Dermis microvascular lymphatic vessel endothelial cell (primary cell): ENCODE data around the gene ZC3H12D. TPM values are rescaled to one million over a fixed set of nuclear protein-coding genes. Genes with fewer than 3 reads are reported as not detected.
"Not testable (repeated sequence)": the region's sequence is repeated elsewhere in the genome, so short reads cannot be mapped to it uniquely, and the experiment has no call there.

Source experiments
- DNase-seq, 2 donors: peaks; one replicate each; pipeline versions ENCODE4 v3.0.0 to v3.0.0-alpha.2; 2010; ENCODE audit warnings: low read depth in 2 of 2
- total RNA-seq: library from RNA; depleted of rRNA; stranded (reverse); fragments of >200 nt; gene quantifications from 2 replicates; pipeline ENCODE4 v1.2.1, GENCODE V29; 2014

ZC3H12D gene
- total RNA-seq, 1 donor from 2014 or later: under 0.01 TPM

- DNase-seq: no peak
Measured at GRCh38 chr6:149483849-149484655, 762 bp downstream of the ZC3H12D start.

- DNase-seq: no peak
Measured at GRCh38 chr6:149483334-149483725, 1.5 kb downstream of the ZC3H12D start.

- no peak for DNase-seq
Measured at GRCh38 chr6:149482545-149483333, 2.1 kb downstream of the ZC3H12D start.

GRCh38 chr6:149480502-149481280 is 4.1 kb downstream of the ZC3H12D start:
- DNase-seq: no peak

GRCh38 chr6:149478631-149479314 is 6.0 kb downstream of the ZC3H12D start:
- no peak for DNase-seq

GRCh38 chr6:149477544-149477943 is 7.3 kb downstream of the ZC3H12D start:
- DNase-seq: no peak

GRCh38 chr6:149476789-149477455 is 7.9 kb downstream of the ZC3H12D start:
- DNase-seq: no peak

- no peak for DNase-seq
Measured at GRCh38 chr6:149474108-149474935, 10.5 kb downstream of the ZC3H12D start.

GRCh38 chr6:149473080-149474052 is 11.4 kb downstream of the ZC3H12D start:
- no peak for DNase-seq

- DNase-seq: no peak
Measured at GRCh38 chr6:149472241-149472640, 12.6 kb downstream of the ZC3H12D start.

- no peak for DNase-seq
Measured at GRCh38 chr6:149471801-149472200, 13.0 kb downstream of the ZC3H12D start.

GRCh38 chr6:149470948-149471347 is 13.9 kb downstream of the ZC3H12D start:
- no peak for DNase-seq

GRCh38 chr6:149468179-149468578 is 16.6 kb downstream of the ZC3H12D start:
- DNase-seq: no peak

- DNase-seq: no peak
Measured at GRCh38 chr6:149467265-149467664, 17.5 kb downstream of the ZC3H12D start.

GRCh38 chr6:149464411-149464810 is 20.4 kb downstream of the ZC3H12D start:
- no peak for DNase-seq

- no peak for DNase-seq
Measured at GRCh38 chr6:149463781-149464180, 21.0 kb downstream of the ZC3H12D start.

GRCh38 chr6:149462712-149463111 is 22.1 kb downstream of the ZC3H12D start:
- DNase-seq: not testable (repeated sequence)

GRCh38 chr6:149461670-149462069 is 23.1 kb downstream of the ZC3H12D start:
- DNase-seq: no peak

- not testable (repeated sequence) for DNase-seq
Measured at GRCh38 chr6:149460249-149460648, 24.6 kb downstream of the ZC3H12D start.
